ENCODE measurements around the gene FAU. TPM values are rescaled to one million over a fixed set of nuclear protein-coding genes. Genes with fewer than 3 reads are reported as not detected.

The FAU gene
- total RNA-seq, 1 donor from 2014 or later = 697 TPM

GRCh38 chr11:65109231-65110198 lies 12.4 kb downstream of the FAU start:
- no peaks in the 10 kb centered on the region for H3K9me3 Mint-ChIP-seq
- H3K27ac Mint-ChIP-seq (ENCODE audit: unreplicated experiment) = no peak overlapping the region
- no peak for DNase-seq (ENCODE audit: low read depth, low spot score)
- peak overlapping the region; percentile 86 for H3K4me3 Mint-ChIP-seq
- H3K36me3 Mint-ChIP-seq (ENCODE audit: low read depth) = peaks cover 3% of the 10 kb centered on the region
- no peak for TF ChIP-seq CTCF (conservative IDR thresholded peaks at IDR 0.05)
- H3K4me1 Mint-ChIP-seq = peaks cover 27% of the 10 kb centered on the region
- H3K27me3 Mint-ChIP-seq (ENCODE audit: low read depth) = peaks cover 4% of the 10 kb centered on the region

GRCh38 chr11:65108469-65109123 lies 13.3 kb downstream of the FAU start:
- Mint-ChIP-seq H3K9me3 (no peaks in the 10 kb centered on the region), H3K4me3 (no peak overlapping the region), H3K27me3 (ENCODE audit: low read depth) (peaks cover 4% of the 10 kb centered on the region), H3K4me1 (peaks cover 21% of the 10 kb centered on the region), H3K27ac (ENCODE audit: unreplicated experiment) (no peak overlapping the region), H3K36me3 (ENCODE audit: low read depth) (peaks cover 3% of the 10 kb centered on the region)
- no peak for DNase-seq (ENCODE audit: low read depth, low spot score)
- no peak for TF ChIP-seq CTCF (conservative IDR thresholded peaks at IDR 0.05)

GRCh38 chr11:65107751-65108468 lies 14.0 kb downstream of the FAU start:
- DNase-seq (ENCODE audit: low read depth, low spot score) = no peak
- Mint-ChIP-seq H3K27me3 (ENCODE audit: low read depth) (peaks cover 4% of the 10 kb centered on the region), H3K4me1 (peaks cover 14% of the 10 kb centered on the region), H3K4me3 (no peak overlapping the region), H3K9me3 (no peaks in the 10 kb centered on the region), H3K36me3 (ENCODE audit: low read depth) (peaks cover 3% of the 10 kb centered on the region), H3K27ac (ENCODE audit: unreplicated experiment) (no peak overlapping the region)
- TF ChIP-seq CTCF (conservative IDR thresholded peaks at IDR 0.05) = no peak

GRCh38 chr11:65107078-65107477 lies 14.9 kb downstream of the FAU start:
- Mint-ChIP-seq H3K27ac (ENCODE audit: unreplicated experiment) (no peak overlapping the region), H3K4me1 (peaks cover 14% of the 10 kb centered on the region), H3K27me3 (ENCODE audit: low read depth) (peaks cover 4% of the 10 kb centered on the region), H3K36me3 (ENCODE audit: low read depth) (peaks cover 3% of the 10 kb centered on the region), H3K4me3 (peak overlapping the region; percentile 45), H3K9me3 (no peaks in the 10 kb centered on the region)
- no peak for TF ChIP-seq CTCF (conservative IDR thresholded peaks at IDR 0.05)
- no peak for DNase-seq (ENCODE audit: low read depth, low spot score)

- peaks cover 3% of the 10 kb centered on the region for H3K36me3 Mint-ChIP-seq (ENCODE audit: low read depth)
- H3K4me1 Mint-ChIP-seq = no peaks in the 10 kb centered on the region
- H3K27ac Mint-ChIP-seq (ENCODE audit: unreplicated experiment) = peak overlapping the region; percentile 82
- TF ChIP-seq CTCF (conservative IDR thresholded peaks at IDR 0.05) = no peak
- DNase-seq (ENCODE audit: low read depth, low spot score) = no peak
- H3K4me3 Mint-ChIP-seq = no peak overlapping the region
- H3K9me3 Mint-ChIP-seq = no peaks in the 10 kb centered on the region
- no peaks in the 10 kb centered on the region for H3K27me3 Mint-ChIP-seq (ENCODE audit: low read depth)
Observed at GRCh38 chr11:65104628-65105027, 17.3 kb downstream of the FAU start.

Data from neural crest cell (in vitro differentiated cells).